T47D (cell line): ENCODE data around the gene LTN1.
"Not testable (repeated sequence)": the region's sequence is repeated elsewhere in the genome, so short reads cannot be mapped to it uniquely, and the experiment has no call there.

Experiments used
- DNase-seq, 2 experiments: peaks; one replicate each; pipeline versions ENCODE4 v3.0.0 to v3.0.0-alpha.2; 2011 to 2012; ENCODE audit warnings: low read depth in 1 of 2, low spot score in 1 of 2
- JUND ChIP-seq: IDR thresholded peaks from 2 replicates; pipeline ENCODE4 v1.6.1; 2012; ENCODE audit warnings: low read depth
- in situ Hi-C: cut with HindIII; loops from 2 replicates; pipeline ENCODE4 v1.10.0; 2016; ENCODE audit warnings: low sequenced_read_pairs, low pct_unique_long_range_greater_than_20kb

Gene LTN1

GRCh38 chr21:28992526-28993292, at the start of gene LTN1:
Gene LTN1 (minus strand): TSS chr21:28992877. CDS start chr21:28992805, 72 bp downstream.
- in situ Hi-C loops, result no loop called here
- no peak for TF ChIP-seq JUND
- DNase-seq, result peak; percentile 97 to 99

GRCh38 chr21:29034678-29035077, 42.0 kb upstream of the LTN1 start:
- no peak for TF ChIP-seq JUND
- in situ Hi-C loops, result no loop called here
- no peak for DNase-seq

- DNase-seq, result no peak
- in situ Hi-C loops, result no loop called here
- TF ChIP-seq JUND, result no peak
Observed at GRCh38 chr21:29033871-29034270, 41.2 kb upstream of the LTN1 start.

- DNase-seq, result peak in 1 of 2 experiments; percentile 24
- no peak for TF ChIP-seq JUND
- in situ Hi-C loops, result no loop called here
Observed at GRCh38 chr21:29033301-29033700, 40.6 kb upstream of the LTN1 start.

GRCh38 chr21:29030909-29031308, 38.2 kb upstream of the LTN1 start:
- TF ChIP-seq JUND, result no peak
- no peak for DNase-seq
- in situ Hi-C loops, result no loop called here

- TF ChIP-seq JUND, result no peak
- DNase-seq, result no peak
- in situ Hi-C loops, result no loop called here
Observed at GRCh38 chr21:29029524-29029923, 36.8 kb upstream of the LTN1 start.

- TF ChIP-seq JUND, result no peak
- peak in 1 of 2 experiments; percentile 12 for DNase-seq
- in situ Hi-C loops, result no loop called here
Observed at GRCh38 chr21:29025328-29025713, 32.6 kb upstream of the LTN1 start.

- no peak for TF ChIP-seq JUND
Observed at GRCh38 chr21:29024474-29025327, 32.0 kb upstream of the LTN1 start, which contains the start of gene USP16. Gene USP16 (plus strand): TSS chr21:29024668. CDS start chr21:29027914, 3,246 bp downstream.

GRCh38 chr21:29022166-29022565, 29.5 kb upstream of the LTN1 start:
- in situ Hi-C loops, result no loop called here
- TF ChIP-seq JUND, result no peak
- no peak for DNase-seq

More at GRCh38 chr21:29024474-29025327, 32.0 kb upstream of the LTN1 start, which contains the start of gene USP16:
- in situ Hi-C loops, result no loop called here
- peak; percentile 97 to 99 for DNase-seq

- TF ChIP-seq JUND, result no peak
- DNase-seq, result no peak
- in situ Hi-C loops, result no loop called here
Observed at GRCh38 chr21:29018540-29018939, 25.9 kb upstream of the LTN1 start.

GRCh38 chr21:29017639-29018237, 25.1 kb upstream of the LTN1 start:
- in situ Hi-C loops, result no loop called here
- DNase-seq, result no peak
- TF ChIP-seq JUND, result no peak

GRCh38 chr21:29011236-29011635, 18.6 kb upstream of the LTN1 start:
- DNase-seq, in situ Hi-C loops: not testable (repeated sequence)
